Mesenchymal stem cell (in vitro differentiated cells and primary cell): Measurements from ENCODE around the gene FCGR2B.
"Not testable (repeated sequence)": the region's sequence is repeated elsewhere in the genome, so short reads cannot be mapped to it uniquely, and the experiment has no call there.

Source experiments
- DNase-seq: peaks from one replicate; pipeline ENCODE4 v3.0.0-alpha.2; 2013
- H2AFZ ChIP-seq: one replicate; pipeline ENCODE4 v1.6.1; 2013; ENCODE audit warnings: low read depth, mild to moderate bottlenecking, control low read depth, inconsistent platforms, low read length, moderate library complexity
- H2AK5ac ChIP-seq: 2 replicates; pipeline ENCODE4 v1.6.1; 2013; ENCODE audit warnings: low read length, moderate library complexity, mild to moderate bottlenecking, inconsistent platforms; ENCODE audit not compliant: severe bottlenecking
- H2BK120ac ChIP-seq: one replicate; pipeline ENCODE4 v1.6.1; 2013; ENCODE audit warnings: low read depth, mild to moderate bottlenecking, inconsistent platforms, low read length, moderate library complexity
- H2BK12ac ChIP-seq, 2 experiments: one replicate each; pipeline ENCODE4 v1.6.1; 2013; ENCODE audit warnings: inconsistent platforms in 2 of 2, low read length in 2 of 2, mild to moderate bottlenecking in 2 of 2, moderate library complexity in 2 of 2, control low read depth in 1 of 2
- H2BK15ac ChIP-seq: one replicate; pipeline ENCODE4 v1.6.1; 2013; ENCODE audit warnings: mild to moderate bottlenecking, low read depth, inconsistent platforms; ENCODE audit not compliant: poor library complexity, severe bottlenecking
- H2BK5ac ChIP-seq: 2 replicates; pipeline ENCODE4 v1.6.1; 2013; ENCODE audit warnings: low read depth, mild to moderate bottlenecking, low read length, control low read depth, inconsistent platforms; ENCODE audit not compliant: poor library complexity, severe bottlenecking
- H3K14ac ChIP-seq, 2 experiments: one replicate each; pipeline ENCODE4 v1.6.1; 2013; ENCODE audit warnings: inconsistent platforms in 2 of 2, low read length in 2 of 2, control low read depth in 1 of 2, mild to moderate bottlenecking in 1 of 2, moderate library complexity in 1 of 2
- H3K18ac ChIP-seq, 2 experiments: one replicate each; pipeline ENCODE4 v1.6.1; 2013; ENCODE audit warnings: inconsistent platforms in 2 of 2, low read length in 2 of 2, control low read depth in 1 of 2, low read depth in 1 of 2, mild to moderate bottlenecking in 1 of 2
- H3K23ac ChIP-seq, 2 experiments: one replicate each; pipeline ENCODE4 v1.6.1; 2013; ENCODE audit warnings: inconsistent platforms in 2 of 2, low read length in 2 of 2, mild to moderate bottlenecking in 2 of 2, moderate library complexity in 2 of 2, control low read depth in 1 of 2
- H3K27ac ChIP-seq: 2 replicates; pipeline ENCODE4 v1.5.1; 2013; ENCODE audit warnings: mild to moderate bottlenecking, moderate library complexity, low read length, control low read depth, inconsistent platforms; ENCODE audit not compliant: poor library complexity, severe bottlenecking
- H3K27me3 ChIP-seq, 2 experiments: 2 replicates each; pipeline versions ENCODE4 v1.6.1 to v1.7.0; 2013; ENCODE audit warnings: low read length in 2 of 2, mild to moderate bottlenecking in 2 of 2, moderate library complexity in 2 of 2, control low read depth in 1 of 2, inconsistent platforms in 1 of 2; ENCODE audit not compliant: control insufficient read depth in 1 of 2, insufficient read depth in 1 of 2
- H3K36me3 ChIP-seq, 2 experiments: 2 replicates each; pipeline versions ENCODE4 v1.6.1 to v1.7.0; 2013; ENCODE audit warnings: low read length in 2 of 2, control low read depth in 1 of 2, inconsistent platforms in 1 of 2, low read depth in 1 of 2, mild to moderate bottlenecking in 1 of 2; ENCODE audit not compliant: insufficient read depth in 2 of 2, control insufficient read depth in 1 of 2
- H3K4ac ChIP-seq, 2 experiments: one replicate each; pipeline ENCODE4 v1.6.1; 2013; ENCODE audit warnings: inconsistent platforms in 2 of 2, low read length in 2 of 2, mild to moderate bottlenecking in 2 of 2, moderate library complexity in 2 of 2, control low read depth in 1 of 2, low read depth in 1 of 2
- H3K4me1 ChIP-seq: 2 replicates; pipeline ENCODE4 v1.6.1; 2013; ENCODE audit warnings: low read depth, low read length, control low read depth; ENCODE audit not compliant: control insufficient read depth, insufficient read depth
- H3K4me2 ChIP-seq: 2 replicates; pipeline ENCODE4 v1.6.1; 2013; ENCODE audit warnings: low read length, mild to moderate bottlenecking, inconsistent platforms; ENCODE audit not compliant: poor library complexity, severe bottlenecking
- H3K4me3 ChIP-seq, 2 experiments: 2 replicates each; pipeline versions ENCODE4 v1.5.1 to v1.7.0; 2013; ENCODE audit warnings: low read length in 2 of 2, mild to moderate bottlenecking in 2 of 2, control low read depth in 1 of 2, low read depth in 1 of 2; ENCODE audit not compliant: insufficient read depth in 1 of 2
- H3K79me1 ChIP-seq: replicated peaks from 2 replicates; pipeline ENCODE4 v1.6.1; 2013; ENCODE audit warnings: mild to moderate bottlenecking, control low read depth, low read length, inconsistent platforms; ENCODE audit not compliant: poor library complexity, severe bottlenecking
- H3K9ac ChIP-seq: 2 replicates; pipeline ENCODE4 v1.7.0; 2013; ENCODE audit warnings: mild to moderate bottlenecking, low read length, moderate library complexity
- H3K9me3 ChIP-seq: 2 replicates; pipeline ENCODE4 v1.7.0; 2013; ENCODE audit warnings: mild to moderate bottlenecking, low read length; ENCODE audit not compliant: control insufficient read depth
- H4K8ac ChIP-seq: one replicate; pipeline ENCODE4 v1.6.1; 2013; ENCODE audit warnings: inconsistent platforms, mild to moderate bottlenecking, low read length, moderate library complexity
- H4K91ac ChIP-seq: one replicate; pipeline ENCODE4 v1.6.1; 2013; ENCODE audit warnings: mild to moderate bottlenecking, low read length, inconsistent platforms
- WGBS: methylation state at CpG from one replicate; pipeline ENCODE4 v1.1.7; 2013; ENCODE audit warnings: mixed read lengths; 5-methylcytosine and 5-hydroxymethylcytosine counted together

The FCGR2B gene

DNA sequence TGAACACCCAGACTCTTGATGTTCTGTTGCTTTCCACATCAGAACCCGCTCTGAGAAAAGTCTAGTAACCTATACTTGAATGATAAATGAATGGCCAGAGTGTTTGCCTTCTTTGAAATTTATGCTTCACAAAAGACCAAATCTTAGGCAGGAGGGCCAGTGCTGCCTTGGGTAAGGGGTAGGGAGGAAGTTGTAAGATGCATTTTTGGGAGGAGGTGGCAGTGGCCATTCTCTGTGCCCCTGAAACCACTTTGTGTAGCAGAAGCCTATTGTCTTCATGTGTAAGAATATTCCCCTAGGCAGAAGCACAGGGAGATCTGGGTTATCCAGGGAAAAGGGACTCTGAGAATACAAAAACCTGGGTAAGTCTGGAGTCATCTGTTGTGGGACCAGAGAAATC, 626 bp downstream of the FCGR2B start:
- H3K4me3 ChIP-seq, H2AK5ac ChIP-seq, H3K23ac ChIP-seq, H4K8ac ChIP-seq, DNase-seq, H2BK12ac ChIP-seq, H3K9me3 ChIP-seq, H4K91ac ChIP-seq, H3K9ac ChIP-seq, H3K27me3 ChIP-seq, H3K79me1 ChIP-seq, H3K36me3 ChIP-seq, H2BK15ac ChIP-seq, H3K14ac ChIP-seq, H2AFZ ChIP-seq, H2BK5ac ChIP-seq, H3K4ac ChIP-seq, H2BK120ac ChIP-seq, H3K27ac ChIP-seq, H3K4me1 ChIP-seq, H3K4me2 ChIP-seq, H3K18ac ChIP-seq: not testable (repeated sequence)
- WGBS = no CpG with 5 or more reads among the region's 1 CpG

DNA sequence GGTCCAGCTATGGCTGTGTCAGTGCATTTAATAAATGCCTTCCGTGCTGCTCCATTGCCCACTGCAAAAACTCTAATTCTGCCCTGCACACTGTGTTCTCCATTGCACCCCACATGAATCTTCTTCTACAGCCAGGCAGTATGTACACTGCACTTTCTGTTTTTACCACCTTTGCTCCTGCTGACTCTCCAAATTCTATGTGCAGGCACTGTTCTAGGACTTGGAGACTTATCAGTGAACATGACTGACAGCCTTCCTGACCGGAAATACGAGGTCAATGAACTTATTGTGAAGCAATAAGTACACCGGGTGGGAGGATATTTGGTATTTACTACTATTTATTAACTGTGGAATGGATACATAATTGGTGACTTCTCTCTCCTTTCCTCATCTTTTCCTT, 1.7 kb downstream of the FCGR2B start:
- H2BK5ac ChIP-seq, H4K91ac ChIP-seq, H3K4me3 ChIP-seq, H3K9ac ChIP-seq, DNase-seq, H4K8ac ChIP-seq, H3K9me3 ChIP-seq, H2BK120ac ChIP-seq, H3K36me3 ChIP-seq, H3K4me2 ChIP-seq, H2AK5ac ChIP-seq, H3K18ac ChIP-seq, H2AFZ ChIP-seq, H3K27ac ChIP-seq, H3K27me3 ChIP-seq, H3K4me1 ChIP-seq, H3K4ac ChIP-seq, H3K79me1 ChIP-seq, H2BK12ac ChIP-seq, H3K23ac ChIP-seq, H3K14ac ChIP-seq, H2BK15ac ChIP-seq: not testable (repeated sequence)
- no CpG with 5 or more reads among the region's 4 CpGs for WGBS

DNA sequence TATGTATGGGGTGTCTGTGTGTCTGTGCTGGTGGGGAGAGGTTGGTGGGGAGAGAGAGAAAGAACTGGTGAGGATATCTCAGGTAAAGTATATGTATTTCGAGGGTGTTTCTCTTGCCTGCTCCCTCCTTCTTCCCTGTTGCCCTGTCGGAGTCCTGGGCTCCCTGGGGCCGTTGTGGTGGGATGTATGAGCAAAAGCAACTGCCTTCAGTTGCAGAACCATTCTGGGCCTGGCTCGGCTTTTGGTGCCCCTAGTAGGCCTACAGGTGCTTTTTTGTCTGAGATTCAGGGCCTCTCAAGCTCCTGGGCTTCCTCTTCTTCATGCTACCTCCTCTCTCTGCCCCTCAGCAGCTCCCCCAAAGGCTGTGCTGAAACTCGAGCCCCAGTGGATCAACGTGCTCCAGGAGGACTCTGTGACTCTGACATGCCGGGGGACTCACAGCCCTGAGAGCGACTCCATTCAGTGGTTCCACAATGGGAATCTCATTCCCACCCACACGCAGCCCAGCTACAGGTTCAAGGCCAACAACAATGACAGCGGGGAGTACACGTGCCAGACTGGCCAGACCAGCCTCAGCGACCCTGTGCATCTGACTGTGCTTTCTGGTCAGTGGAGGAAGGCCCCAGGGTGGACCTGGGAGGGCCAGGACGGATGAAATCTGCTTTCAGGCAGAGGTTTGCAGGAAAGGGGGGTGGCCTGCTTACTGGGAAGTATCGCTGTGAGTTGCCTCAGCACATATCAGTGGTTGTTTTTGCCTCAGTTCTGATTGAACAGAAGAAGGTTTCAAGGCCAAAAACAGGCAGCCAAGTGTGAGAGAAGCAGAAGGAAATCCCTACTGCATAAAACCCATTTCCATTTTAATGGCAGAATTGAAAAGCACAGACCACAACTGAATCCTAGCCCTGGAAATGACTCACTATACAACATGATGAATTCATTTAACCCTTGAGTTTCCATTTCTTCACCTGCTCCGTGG, 8.4 kb downstream of the FCGR2B start:
- not testable (repeated sequence) for H4K91ac ChIP-seq, H3K27ac ChIP-seq
- 74% methylated on average over 7 of the region's 15 CpGs for WGBS

DNA sequence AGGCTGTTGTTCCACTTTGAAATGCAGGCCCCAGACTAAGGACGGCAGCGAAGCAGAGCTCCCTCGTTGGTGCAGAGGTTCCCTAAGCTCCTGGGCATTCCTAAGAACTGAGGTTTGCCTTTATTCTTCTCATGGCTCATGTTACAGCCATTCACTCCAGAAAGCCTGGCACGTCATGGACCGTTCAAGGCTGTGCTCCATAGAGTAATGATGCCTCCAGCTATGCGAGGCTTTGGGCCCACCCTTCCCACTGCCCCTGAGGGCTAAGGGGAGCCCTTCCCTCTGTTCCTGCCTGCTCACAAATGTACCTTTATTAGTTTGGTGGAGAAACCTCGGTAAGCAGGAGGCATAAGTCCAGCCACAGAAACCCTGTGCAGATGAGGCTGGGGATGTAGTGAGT, 10.5 kb downstream of the FCGR2B start:
- peaks cover 0 to 13% of the 10 kb centered on the region in 2 experiments for H3K27me3 ChIP-seq
- not testable (repeated sequence) for H3K14ac ChIP-seq, H3K4me2 ChIP-seq, H2AK5ac ChIP-seq, H3K4ac ChIP-seq, H2AFZ ChIP-seq, H2BK12ac ChIP-seq, H3K4me1 ChIP-seq, H2BK120ac ChIP-seq, H3K79me1 ChIP-seq, H3K36me3 ChIP-seq, H3K23ac ChIP-seq, H3K27ac ChIP-seq, H2BK5ac ChIP-seq, H3K4me3 ChIP-seq, DNase-seq, H4K91ac ChIP-seq, H3K18ac ChIP-seq, H3K9me3 ChIP-seq, H4K8ac ChIP-seq, H3K9ac ChIP-seq, H2BK15ac ChIP-seq
- WGBS = 89% methylated on average over 5 of the region's 7 CpGs

More for the DNA sequence above, 8.4 kb downstream of the FCGR2B start:
- H2BK12ac ChIP-seq, H3K9ac ChIP-seq, H2AFZ ChIP-seq, H3K79me1 ChIP-seq, H3K9me3 ChIP-seq, H3K36me3 ChIP-seq, H3K14ac ChIP-seq, H3K4ac ChIP-seq, H4K8ac ChIP-seq, H3K23ac ChIP-seq, H3K4me1 ChIP-seq, DNase-seq, H3K4me3 ChIP-seq, H2AK5ac ChIP-seq, H3K27me3 ChIP-seq, H3K18ac ChIP-seq, H3K4me2 ChIP-seq, H2BK5ac ChIP-seq, H2BK15ac ChIP-seq, H2BK120ac ChIP-seq: not testable (repeated sequence)
